Measurements from ENCODE around the gene RNF149. TPM values are rescaled to one million over a fixed set of nuclear protein-coding genes. Genes with fewer than 3 reads are reported as not detected.

RNF149 gene
- polyA plus RNA-seq, 10 donors = 24.0 to 48.1 (median 34.1) TPM

DNA sequence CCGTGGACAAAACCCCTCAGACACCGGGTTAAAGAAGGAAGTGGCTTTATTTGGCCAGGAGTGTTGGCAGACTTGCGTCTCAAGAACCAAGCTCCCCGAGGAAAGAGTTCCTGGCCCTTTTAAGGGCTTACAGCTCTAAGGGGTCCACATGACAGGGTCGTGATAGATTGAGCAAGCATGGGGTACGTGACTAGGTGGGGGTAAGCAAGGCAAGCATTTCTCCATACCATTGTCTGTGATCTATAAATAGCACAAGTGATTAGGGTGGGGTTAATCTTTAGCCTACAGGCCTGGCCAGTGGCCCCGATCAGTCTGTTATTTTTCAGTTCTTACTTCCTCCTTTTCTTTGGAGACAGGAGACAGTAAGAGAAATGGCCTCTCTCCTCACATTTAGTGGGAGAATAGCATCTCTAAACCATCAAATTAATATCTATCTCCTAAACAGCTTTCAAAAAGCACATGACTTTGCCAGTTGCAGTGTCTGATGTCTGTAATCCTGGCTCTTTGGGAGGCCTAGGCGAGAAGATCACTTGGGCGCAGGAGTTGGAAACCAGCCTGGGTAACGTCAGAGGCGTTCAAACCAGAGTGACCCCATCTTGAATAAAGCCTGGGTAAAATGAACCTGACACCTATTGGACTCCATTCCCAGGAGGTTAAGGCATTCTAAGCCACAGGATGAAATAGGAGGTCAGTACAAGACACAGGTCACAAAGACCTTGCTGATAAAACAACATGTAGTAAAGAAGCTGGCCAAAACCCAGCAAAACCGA lies 74.1 kb downstream of the RNF149 start:
- no peak for DNase-seq

- DNase-seq = no peak
Observed at GRCh38 chr2:101232770-101233169, 75.7 kb downstream of the RNF149 start.

- DNase-seq = no peak
Observed at GRCh38 chr2:101231937-101232730, 76.4 kb downstream of the RNF149 start.

DNA sequence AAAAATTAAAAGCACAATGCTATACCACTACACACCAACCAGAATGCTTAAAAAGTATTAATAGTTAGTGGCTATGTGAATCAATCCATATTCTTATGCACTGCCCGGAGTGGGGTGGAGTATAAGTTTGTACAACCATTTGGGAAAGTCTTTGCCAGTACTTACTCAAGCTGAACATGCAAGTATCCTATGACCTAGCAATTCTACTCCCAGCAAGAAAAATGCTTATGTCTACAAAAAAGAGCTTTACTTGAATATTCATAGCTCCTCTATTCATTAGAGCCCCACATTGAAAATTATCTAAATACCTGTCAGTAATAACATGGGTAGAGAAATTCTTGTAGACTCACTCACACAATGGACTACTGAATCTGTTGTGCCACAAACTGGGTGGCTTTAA lies 77.3 kb downstream of the RNF149 start:
- DNase-seq = no peak

DNA sequence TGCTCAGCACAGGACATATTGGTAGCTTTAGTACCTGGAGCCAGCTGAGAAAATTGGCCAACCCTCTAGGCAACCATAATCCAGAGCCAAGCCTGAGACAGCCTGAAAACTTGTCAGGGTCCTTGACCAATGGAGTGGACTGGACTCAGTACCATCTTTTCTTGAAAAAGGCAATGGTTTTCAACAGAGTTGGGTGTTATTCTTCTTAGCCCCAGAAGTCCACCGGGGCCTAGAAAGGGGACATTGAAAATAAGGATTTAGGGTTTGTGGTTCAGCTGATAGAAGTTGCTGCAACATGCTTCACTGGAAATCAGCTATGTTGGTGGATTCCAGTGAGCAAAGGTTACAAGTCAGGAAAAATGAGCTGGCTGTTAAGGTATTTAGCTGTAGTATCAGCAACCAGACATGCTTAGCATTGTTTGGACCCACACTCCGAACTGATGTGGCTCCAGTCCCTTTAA lies 77.9 kb downstream of the RNF149 start:
- no peak for DNase-seq

Other genes starting within 250 kb of the RNF149 start
- 10 to 100 TPM; 15.0 to 27.4 (median 19.6) TPM for gene TBC1D8, start 157.3 kb downstream of the RNF149 start, polyA plus RNA-seq (ENCODE audit: insufficient read length in 10 of 10)
- gene CNOT11, start 55.8 kb downstream of the RNF149 start, polyA plus RNA-seq (ENCODE audit: insufficient read length in 10 of 10) = 10 to 100 TPM; 27.8 to 42.0 (median 35.8) TPM
- 1 to 10 TPM; 2.3 to 8.1 (median 3.6) TPM for gene CREG2, start 78.8 kb upstream of the RNF149 start, polyA plus RNA-seq (ENCODE audit: insufficient read length in 10 of 10)
- gene RFX8, start 166.4 kb upstream of the RNF149 start, polyA plus RNA-seq (ENCODE audit: insufficient read length in 10 of 10) = 1 to 10 TPM; 2.4 to 3.9 (median 2.7) TPM

Measured in muscle of back (tissue), 11 donors.